HG03135 (cell line): Measurements from ENCODE around the gene SYVN1.
A peak's percentile ranks its signal among the peaks of the same experiment; 100 is the strongest.
"Not testable (repeated sequence)": the region's sequence is repeated elsewhere in the genome, so short reads cannot be mapped to it uniquely, and the experiment has no call there.

Experiments
- ATAC-seq: cut with Tn5 transposase; IDR thresholded peaks from one replicate; pipeline ENCODE4 v1.9.1; 2021; ENCODE audit warnings: mild to moderate bottlenecking, moderate library complexity; ENCODE audit not compliant: unreplicated experiment

The SYVN1 gene

DNA sequence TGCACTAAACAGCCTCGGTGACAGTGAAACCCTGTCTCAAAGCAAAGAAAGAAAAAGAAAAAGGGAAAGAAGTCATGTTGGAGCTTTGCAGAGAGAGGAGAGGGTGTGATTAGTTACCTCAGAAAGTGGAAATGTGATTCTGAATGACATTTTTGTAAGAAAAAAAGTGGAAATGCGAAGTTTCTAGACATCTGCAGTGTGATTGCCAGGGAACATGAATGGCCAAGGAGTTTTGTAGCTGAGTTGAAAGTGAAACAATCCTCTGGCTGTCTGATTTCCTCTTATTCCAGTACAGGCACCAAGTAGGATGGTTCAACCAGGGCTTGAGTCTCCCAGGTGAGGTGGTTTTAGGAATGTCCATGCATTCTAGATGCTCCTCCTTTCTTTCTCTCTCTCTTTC, 17.8 kb upstream of the SYVN1 start:
- ATAC-seq, result no peak

DNA sequence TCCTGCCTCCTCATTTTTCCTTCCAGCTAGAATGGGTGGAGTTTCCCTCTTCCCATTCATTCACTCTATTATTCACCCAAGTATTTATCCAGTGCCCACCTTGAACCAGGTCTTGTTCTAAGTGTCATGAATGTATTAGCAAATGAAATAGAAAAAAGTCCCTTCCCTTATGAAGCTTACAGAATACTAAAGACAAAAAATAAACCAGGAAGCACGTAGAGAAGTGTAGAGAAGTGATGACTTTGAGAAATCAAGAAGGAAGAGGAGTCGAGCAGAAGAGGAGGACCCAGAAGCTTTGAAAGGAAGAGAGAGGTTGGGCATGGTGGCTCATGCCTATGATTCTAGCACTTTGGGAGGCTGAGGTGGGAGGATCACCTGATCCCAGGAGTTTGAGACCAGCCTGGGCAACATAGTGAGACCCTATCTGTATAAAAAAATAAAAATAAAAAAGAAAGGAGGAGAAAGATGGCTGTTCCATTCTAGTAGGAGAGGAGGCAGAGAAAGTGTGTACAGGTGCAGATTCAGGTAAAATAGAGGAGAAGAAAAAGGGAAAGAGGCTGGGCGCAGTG, 17.1 kb upstream of the SYVN1 start:
- no peak for ATAC-seq

DNA sequence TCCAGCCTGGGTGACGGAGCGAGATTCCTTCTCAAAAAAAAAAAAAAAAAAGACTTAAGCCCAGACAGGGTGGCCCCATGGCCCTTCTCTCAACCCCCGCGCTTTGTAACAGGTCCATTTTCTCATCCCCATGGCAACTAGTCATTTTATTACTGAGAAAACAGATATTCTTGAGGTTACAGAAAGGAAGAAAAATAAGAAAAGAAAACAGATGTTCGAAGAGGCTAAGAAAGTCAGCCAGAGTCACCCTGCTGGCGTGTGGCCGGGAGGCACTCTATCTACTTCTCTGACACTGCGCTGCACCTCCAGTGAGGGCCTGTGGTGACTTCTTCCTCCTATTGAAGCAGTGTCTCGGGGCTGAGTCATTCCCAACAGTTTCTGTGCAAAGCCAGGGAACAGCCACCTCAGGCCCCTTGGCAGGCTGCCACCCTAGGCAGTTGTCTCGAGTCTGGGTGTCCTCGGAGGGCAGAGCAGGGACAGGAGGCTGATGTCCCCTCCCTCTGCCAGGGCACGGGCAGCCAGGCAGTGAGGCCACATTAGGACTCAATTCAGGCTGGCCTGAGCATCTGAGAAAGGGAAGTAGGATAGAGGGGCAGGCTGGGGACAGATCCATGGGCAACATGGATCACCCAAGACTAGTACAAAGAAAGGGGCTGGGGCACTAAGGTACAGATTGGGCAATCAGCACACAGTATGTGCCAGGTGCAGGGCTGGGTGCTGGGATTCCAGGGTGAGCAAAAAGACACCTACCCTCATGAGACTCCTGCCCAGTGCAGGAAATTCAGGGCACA, 16.4 kb upstream of the SYVN1 start:
- no peak for ATAC-seq

DNA sequence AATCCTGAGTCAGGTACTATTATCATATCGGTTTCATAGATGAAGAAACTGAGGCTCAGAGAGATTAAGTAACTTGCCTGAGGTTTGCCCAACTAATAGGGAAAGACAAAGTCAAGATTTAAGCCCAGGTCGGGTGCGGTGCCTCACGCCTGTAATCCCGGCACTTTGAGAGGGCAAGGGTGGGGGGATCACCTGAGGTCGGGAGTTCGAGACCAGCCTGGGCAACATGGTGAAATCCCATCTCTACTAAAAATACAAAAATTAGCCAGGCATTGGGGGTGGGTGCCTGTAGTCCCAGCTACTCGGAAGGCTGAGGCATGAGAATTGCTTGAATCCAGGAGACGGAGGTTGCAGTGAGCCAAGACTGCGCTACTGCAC, 15.8 kb upstream of the SYVN1 start:
- ATAC-seq, result not testable (repeated sequence)

DNA sequence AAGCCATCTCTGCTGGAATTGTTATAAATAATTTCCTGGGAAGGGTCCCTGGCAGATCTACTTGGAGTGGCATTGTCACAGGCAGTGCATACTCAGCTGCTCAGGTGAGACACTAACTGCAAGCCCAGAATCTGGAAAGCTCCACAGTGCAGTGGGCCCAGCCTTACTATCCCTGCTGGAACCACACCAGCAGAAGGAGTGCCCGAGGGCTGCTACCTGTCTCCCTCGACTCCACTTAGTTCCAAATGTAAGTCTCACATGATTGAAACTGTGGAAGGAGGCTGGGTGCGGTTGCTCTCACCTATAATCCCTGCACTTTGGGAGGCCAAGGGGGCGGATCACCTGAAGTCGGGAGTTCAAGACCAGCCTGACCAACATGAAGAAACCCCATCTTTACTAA, 14.3 kb upstream of the SYVN1 start:
- no peak for ATAC-seq

DNA sequence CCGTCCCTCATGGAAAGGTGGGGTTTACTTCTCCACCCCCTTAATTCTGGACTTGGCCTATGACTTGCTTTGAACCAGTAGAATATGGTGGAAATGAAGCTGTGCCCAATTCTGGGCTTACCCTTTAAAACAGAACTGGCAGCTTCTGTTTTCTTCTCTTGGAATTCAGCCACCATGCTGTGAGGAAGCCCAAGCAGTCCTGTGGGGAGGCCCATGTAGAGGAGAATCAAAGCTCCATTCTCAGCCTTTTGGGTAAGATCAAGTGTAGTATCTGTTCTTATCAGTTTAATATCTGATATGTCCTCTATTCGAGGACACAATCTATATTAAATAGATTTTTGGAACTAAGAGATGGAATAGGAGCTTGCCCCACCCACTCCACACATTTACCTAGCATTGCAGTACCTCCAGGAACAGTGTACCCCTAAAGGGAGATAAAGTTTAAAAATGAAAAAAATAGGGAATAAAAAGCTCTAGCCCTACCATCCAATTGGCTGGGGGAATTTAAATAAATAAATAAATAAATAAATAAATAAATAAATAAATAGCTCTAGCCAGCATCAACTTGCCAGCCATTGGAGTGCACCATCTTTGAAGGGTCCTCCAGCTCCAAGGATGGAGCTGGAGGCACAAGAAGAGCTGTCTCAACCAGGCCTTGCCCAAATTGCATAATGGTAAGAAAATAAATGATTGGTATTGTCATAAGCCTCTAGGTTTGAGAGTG, 13.2 kb upstream of the SYVN1 start:
- ATAC-seq, result no peak

DNA sequence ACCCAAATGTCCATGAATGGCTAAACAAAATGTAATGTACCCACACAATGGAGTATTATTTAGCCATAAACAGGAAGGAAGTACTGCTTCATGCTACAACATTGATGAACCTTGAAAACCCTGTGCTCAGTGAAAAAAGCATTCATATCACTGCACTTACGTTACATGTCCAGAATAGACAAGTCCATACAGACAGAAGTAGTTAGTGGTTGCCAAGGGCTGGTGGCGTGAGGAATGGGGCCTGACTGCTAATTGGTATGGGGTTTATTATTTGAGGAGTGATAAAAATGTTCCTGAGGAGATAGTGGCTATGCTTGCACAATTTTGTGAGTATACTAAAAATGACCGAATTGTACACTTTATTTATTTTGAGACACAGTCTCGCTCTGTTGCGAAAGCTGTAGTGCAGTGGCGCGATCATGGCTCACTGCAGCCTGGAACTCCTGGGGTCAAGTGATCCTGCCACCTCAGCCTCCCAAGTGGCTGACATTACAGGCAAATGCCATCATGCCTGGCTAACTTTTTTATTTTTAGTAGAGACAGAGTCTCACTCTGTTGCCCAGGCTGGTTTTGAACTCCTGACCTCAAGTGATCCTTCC, 7.7 kb upstream of the SYVN1 start:
- ATAC-seq, result no peak

DNA sequence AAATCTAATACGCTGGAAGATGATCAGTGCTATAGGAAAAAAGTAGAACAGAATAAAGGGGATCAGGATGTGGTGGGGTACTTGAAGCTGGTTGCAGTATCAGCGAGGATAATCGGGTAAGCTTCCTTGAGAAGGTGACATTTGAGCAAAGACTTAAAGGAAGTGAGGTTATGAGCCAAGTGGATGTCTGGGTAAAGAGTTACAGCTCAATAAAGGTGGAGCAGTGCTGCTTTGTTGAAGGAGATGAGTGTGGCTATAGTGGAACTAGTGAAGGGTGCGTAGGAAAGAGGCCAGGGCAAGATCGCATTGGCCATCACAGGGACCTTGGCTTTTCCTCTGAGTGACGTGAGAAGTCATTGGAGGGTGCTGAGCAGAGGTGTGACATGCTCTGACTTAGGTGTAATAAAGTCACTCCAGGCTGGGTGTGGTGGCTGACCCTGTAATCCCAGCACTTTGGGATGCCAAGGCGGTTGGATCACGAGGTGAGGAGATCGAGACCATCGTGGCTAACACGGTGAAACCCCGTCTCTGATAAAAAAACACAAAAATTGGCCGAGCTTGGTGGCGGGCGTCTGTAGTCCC, 2.3 kb upstream of the SYVN1 start:
- no peak for ATAC-seq

DNA sequence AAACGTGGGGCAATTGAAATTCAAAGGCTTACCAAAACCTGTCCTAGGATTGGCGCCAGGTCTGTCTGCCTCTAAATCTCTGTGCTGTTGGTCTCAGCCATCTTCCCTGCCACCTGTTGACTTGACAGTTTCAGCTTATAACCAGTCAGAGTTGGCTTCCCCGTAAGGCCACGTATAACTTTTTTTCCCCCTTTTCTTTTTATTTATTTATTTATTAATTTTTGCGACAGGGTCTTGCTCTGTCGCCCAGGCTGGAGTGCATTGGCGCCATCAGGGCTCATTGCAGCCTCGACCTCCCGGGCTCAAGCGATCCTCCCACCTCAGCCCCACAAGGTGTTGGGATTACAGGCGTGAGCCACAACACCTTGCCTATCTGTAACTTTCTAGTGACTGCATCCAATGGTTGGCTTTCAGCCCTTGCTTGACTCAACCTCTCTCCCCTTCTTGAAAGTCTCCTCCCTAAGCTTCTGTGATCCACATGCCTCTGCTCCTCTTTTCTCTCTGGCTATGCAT, 1.4 kb upstream of the SYVN1 start:
- no peak for ATAC-seq

DNA sequence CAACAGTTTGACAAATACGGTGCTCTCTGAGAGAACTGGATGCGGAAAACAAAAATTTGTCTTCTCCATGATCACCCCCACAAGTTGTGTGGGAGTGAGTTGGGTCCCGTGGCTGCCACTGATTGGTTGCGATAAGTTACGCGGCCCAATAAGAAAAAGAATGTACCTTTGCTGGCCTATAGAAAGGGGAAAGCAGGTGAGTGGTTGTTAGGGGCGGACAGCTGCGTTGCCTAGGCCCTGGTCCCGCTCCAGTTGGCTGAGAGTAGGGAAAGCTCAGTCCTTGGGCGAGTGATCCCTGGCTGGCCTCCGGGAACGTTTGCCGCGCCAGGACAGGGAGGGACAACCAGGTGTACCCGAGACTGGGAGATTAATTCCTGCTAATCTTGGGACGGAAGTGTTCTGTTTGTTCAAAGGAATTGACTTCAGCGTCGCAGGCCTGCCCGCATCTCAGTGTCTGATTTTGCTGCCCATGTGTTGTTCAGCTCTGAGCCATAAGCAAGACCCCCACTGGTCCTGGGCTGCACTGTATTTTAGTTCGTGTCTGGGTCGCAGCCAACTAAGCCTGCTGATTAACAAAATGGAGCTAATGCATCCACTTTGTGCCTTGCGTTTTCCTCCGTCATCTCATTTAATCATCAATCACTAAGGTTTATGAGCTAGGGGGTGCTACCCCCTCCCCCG, 773 bp upstream of the SYVN1 start:
- peak; percentile 65 for ATAC-seq

DNA sequence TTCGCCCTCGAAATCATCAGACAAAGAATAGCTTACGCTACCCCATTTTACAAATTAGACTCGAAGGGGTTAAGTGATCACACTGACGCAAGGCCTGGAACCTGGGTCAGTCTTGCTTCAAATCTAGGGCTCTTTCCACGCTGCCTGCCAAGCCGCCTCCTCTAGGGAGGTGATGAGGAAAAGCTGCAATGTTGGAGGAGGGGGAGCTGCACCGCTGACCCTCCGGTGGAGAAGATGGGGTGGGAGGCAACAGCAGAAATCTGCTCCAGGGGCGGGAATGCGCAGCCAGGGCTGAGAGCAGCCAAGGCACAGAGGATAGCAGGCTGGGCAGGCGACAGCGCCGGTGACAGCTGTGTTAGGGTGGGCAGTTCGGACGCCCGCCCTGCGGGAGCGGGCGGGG, 595 bp downstream of the SYVN1 start:
- ATAC-seq, result no peak

DNA sequence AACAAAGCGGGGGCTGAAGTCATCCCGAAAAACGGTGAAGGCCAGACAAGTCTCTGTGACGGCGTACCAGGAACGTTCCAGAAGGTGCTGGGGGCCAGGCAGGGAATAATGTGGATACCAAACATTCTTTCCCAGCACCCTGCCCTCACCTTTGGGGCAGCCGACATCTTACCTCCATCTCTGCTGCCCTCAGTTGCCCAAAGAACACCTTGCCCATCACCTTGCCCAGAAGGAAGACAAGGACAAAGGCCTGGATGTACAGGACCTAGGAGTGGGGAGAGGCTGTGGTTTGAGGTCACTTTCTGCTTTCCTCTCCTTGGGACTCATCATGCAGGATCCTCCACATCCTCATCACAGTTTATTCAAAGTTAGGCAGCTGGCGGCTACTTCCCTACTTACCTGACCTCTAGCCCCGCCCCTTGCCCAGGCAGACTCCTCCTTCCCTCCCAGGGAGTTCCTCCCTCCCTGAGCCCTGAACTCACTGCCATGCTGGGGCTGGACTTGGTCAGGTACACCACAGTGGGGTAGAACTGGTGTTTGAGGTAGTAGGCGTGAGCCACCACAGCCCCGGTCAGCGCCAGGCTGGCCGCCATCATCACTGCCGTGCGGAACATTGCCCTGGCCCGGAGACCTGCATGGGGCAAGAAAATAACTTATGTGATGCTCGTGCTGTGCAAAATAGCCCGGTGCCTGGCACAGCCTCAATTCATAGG, 1.2 kb downstream of the SYVN1 start:
- no peak for ATAC-seq

DNA sequence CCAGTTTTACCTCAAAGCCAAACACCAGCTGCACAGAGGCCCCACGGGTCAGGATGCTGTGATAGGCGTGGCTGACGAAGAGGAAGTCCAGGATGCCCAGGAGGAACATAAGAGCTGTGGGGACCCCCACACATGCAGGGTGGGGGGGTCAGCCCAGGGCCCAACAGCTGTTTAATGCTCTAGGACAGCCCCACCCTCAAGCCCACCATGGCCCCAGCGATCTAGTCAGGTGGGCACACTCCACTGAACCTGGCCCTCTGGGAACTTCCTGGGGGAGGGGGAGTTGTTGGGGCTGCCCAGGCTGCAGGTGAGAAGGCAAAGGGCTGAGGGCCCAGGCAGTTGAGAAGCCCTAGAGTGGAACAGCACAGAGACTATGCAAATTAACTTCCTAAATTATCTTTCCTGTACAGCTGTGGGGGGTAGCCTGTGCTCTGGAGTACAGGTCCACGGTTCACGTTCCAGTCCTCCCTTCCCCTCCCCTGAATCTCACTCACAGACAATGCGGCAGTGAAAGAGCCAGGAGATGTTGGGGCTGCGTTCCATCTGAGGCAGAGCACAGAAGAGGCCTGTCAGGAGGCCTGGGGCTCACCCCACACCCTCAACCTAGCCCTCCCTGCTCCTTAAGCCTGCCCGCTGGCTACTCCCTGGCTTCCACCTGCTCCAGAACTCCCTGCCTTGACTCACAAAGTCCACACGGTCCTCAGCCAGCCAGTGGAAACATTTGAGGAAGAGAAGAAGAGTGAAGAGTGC, 1.9 kb downstream of the SYVN1 start:
- ATAC-seq, result no peak

DNA sequence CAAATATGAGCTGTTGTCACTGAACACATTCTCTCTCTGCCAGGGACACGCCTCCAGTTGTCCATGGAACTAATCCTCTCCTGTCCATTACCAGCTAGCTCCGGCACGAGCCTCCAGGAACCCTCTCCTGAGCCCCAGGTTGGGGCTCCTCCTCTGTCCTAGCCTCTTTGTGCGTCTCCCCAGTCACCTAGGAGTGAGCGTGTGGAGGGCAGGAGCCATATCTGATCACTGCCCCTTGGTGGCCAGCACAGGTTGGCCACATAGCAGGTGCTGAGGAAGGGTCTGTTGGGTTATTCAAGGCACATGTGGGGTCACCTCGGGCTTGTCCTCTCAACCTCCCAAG, 2.5 kb downstream of the SYVN1 start:
- ATAC-seq, result no peak

DNA sequence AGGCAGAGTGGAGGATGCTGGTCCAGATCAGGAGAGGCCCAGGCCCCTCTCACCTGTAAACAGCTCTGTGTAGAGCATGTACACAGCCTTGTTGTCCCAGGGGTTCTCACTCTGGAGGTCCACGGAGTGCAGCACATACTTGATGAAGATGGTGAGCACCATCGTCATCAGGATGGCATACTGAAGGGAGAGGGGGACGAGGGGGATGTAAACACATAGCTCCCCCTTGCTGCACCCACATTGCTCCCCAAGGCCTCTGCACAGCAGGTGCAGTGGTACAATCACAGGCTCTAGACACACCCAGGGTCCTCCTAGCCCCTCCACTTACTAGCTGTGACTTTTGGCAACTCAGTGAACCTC, 2.9 kb downstream of the SYVN1 start:
- no peak for ATAC-seq

DNA sequence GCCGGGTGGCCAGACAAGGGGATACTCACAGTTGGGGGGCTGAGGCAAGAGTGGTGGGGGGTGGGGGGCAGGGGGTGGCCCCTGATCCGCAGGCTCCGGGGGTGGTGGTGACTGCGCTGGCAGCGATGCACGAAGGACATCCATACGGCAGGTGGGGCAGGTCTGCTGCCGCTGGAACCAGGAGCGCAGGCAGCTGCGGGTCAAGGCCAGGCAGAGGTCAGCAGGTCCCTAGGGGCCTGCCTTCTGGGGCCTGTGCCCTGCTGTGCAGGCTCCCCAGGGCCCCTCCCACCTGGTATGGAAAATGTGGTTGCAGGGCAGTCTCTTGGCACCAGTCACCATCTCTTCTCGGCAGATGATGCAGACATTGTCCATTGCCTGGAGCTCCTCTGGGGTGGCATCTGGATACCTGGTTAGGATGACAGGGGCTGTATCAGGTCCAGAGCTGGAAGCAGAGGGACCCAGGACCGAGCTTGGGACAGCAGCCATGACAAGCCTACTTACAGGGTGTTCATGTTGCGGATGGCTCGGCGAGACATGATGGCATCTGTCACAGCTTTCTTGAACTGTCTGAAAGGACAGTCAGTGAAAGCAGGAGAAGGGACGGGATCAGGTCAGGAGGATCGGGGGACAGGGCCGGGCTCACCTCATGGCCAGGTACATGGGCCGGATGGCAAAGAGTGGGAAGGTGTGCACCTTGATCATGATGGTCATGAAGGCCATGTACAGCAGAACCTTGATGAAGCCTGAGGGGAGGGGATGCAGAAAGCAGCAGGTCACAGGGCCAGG, 3.5 kb downstream of the SYVN1 start:
- ATAC-seq, result no peak

DNA sequence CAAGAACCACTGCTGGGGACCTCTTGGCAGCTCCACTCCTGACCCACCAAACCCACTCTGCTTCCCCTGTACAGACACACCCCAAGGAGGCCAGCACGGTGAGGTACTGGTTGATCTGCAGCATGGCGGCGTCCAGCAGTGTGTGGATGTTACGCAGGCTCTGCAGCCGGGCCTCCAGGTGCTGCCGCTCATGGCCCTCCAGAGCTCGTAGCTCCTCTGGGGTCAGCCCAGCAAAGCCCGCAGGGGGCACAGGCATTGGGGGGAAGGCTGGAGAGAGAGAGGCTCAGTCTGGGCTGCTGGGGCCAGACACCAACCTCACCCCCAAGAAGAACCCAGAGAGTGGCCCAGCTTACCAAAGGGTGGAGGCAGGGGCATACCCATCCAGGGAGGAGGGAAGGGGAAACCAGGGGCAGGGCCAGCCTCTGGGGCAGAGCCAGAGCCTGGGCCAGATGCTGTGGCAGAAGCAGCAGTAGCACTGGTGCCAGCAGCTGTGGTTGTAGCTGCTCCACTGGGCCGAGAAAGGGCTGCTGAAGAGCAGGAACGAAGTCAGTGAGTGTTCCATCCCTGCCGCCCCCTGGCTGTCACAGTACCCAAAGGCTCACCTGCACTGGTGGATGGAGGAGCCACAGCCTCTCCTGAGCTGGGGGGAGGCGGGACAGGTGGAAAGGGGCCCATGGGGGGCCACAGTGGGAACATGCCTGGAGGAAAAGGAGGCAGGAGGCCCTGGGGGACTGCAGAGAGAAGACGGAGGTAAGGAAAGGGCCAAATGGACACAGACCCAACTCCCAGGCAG, 4.5 kb downstream of the SYVN1 start:
- ATAC-seq, result no peak
